HS-5 (cell line): ENCODE results near the gene DOC2B.
"Not testable (repeated sequence)": the region's sequence is repeated elsewhere in the genome, so short reads cannot be mapped to it uniquely, and the experiment has no call there.

ENCODE experiments used
- DNase-seq: peaks from one replicate; pipeline ENCODE4 v3.0.0-alpha.2; 2012; ENCODE audit warnings: low read depth

DOC2B gene

GRCh38 chr17:144936-145670 is 36.3 kb downstream of the DOC2B start:
- no peak for DNase-seq

GRCh38 chr17:143785-144281 is 37.6 kb downstream of the DOC2B start:
- DNase-seq, result peak; percentile 8

GRCh38 chr17:142876-143784 is 38.3 kb downstream of the DOC2B start:
- no peak for DNase-seq

GRCh38 chr17:142102-142661 is 39.3 kb downstream of the DOC2B start:
- no peak for DNase-seq

GRCh38 chr17:139401-140205 is 41.8 kb downstream of the DOC2B start:
- not testable (repeated sequence) for DNase-seq

- DNase-seq, result not testable (repeated sequence)
Measured at GRCh38 chr17:137166-137807, 44.2 kb downstream of the DOC2B start, which contains the start of gene SCGB1C2. Gene SCGB1C2 (plus strand): TSS chr17:137569. CDS start chr17:137591, 22 bp downstream.

- not testable (repeated sequence) for DNase-seq
Measured at GRCh38 chr17:136531-136930, 44.9 kb downstream of the DOC2B start.

- DNase-seq, result not testable (repeated sequence)
Measured at GRCh38 chr17:135895-136294, 45.6 kb downstream of the DOC2B start.

GRCh38 chr17:135022-135421 is 46.4 kb downstream of the DOC2B start:
- not testable (repeated sequence) for DNase-seq

GRCh38 chr17:134332-134785 is 47.1 kb downstream of the DOC2B start:
- DNase-seq, result not testable (repeated sequence)

GRCh38 chr17:133932-134331 is 47.5 kb downstream of the DOC2B start:
- DNase-seq, result not testable (repeated sequence)

- DNase-seq, result not testable (repeated sequence)
Measured at GRCh38 chr17:118339-118917, 63.0 kb downstream of the DOC2B start.

GRCh38 chr17:113111-113510 is 68.3 kb downstream of the DOC2B start:
- not testable (repeated sequence) for DNase-seq
